Stimulated activated CD8-positive, alpha-beta memory T cell treated with anti-CD3 and anti-CD28 coated beads, Interleukin-2, amount 100 ng/mL, for 48 hours (primary cell): ENCODE results near the gene GUCD1.

ENCODE experiments used
- DNase-seq, 2 donors: peaks; one replicate each; pipeline ENCODE4 v3.0.0-alpha.2; 2020; ENCODE audit warnings: low read depth in 2 of 2

Gene GUCD1

GRCh38 chr22:24503843-24504338 is 51.0 kb downstream of the GUCD1 start:
- no peak for DNase-seq

GRCh38 chr22:24503137-24503842 is 51.6 kb downstream of the GUCD1 start:
- DNase-seq, result peak; percentile 49 to 54

GRCh38 chr22:24502541-24502940 is 52.4 kb downstream of the GUCD1 start:
- DNase-seq, result no peak

GRCh38 chr22:24502034-24502433 is 52.9 kb downstream of the GUCD1 start:
- DNase-seq, result no peak

DNA sequence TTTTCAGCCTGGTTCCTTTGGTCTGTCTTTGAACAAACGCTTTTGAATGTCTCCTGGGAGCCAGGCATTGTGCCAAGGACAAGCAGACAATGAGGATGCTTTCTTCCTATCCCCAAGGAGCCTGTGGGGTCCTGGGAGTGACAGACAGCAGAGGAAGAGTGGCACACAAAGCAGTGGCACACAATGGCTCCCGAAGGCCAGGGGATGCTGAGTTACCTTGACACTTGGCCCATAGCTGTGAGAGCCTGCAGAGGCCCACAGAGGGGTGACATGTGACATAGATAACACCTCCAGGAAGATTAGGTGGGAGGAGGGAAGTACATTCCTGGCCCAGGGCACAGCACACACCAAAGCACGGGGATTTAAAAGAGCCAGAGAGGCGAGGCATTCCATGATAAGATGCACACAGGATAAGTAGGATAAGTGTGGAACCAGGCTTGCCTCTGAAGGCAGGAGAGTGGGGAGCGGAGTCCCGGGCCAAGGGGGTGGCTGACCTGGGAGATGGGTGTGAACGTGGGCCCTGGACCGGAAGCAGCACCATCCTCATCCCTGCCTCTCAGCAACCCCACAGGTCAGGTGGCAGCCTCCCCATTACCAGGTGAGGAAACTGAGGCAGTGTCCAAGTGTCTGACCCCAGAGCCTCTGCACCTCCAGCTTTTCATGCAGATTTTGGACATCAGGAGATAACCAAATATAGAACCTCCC is 53.5 kb downstream of the GUCD1 start:
- no peak for DNase-seq

GRCh38 chr22:24500277-24500820 is 54.6 kb downstream of the GUCD1 start:
- DNase-seq, result no peak

- no peak for DNase-seq
Measured at GRCh38 chr22:24499706-24500276, 55.1 kb downstream of the GUCD1 start.

DNA sequence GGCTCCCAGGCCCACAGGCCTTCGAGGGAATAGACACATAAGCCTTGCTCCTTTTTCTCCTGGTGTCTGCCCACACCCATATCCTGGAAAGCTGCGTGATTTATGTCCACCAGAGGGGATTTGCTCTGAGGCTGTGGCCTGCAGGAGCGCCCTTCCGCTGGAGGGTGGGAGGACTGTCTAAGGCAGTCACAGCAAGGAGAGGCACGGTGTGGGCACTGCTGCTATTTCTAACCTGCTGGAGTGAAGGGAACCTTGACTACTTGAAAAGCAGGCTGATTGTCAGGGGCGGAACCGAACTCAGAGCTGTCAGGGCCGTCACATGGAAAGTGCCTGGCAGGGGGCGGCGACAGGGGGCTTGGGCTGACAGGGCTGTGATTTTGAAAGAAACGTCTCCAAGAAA is 56.1 kb downstream of the GUCD1 start:
- no peak for DNase-seq

GRCh38 chr22:24497841-24498258 is 57.1 kb downstream of the GUCD1 start:
- no peak for DNase-seq

- DNase-seq, result no peak
Measured at GRCh38 chr22:24496661-24497060, 58.3 kb downstream of the GUCD1 start.

GRCh38 chr22:24496234-24496633 is 58.7 kb downstream of the GUCD1 start:
- no peak for DNase-seq

- DNase-seq, result no peak
Measured at GRCh38 chr22:24495365-24495675, 59.6 kb downstream of the GUCD1 start.

DNA sequence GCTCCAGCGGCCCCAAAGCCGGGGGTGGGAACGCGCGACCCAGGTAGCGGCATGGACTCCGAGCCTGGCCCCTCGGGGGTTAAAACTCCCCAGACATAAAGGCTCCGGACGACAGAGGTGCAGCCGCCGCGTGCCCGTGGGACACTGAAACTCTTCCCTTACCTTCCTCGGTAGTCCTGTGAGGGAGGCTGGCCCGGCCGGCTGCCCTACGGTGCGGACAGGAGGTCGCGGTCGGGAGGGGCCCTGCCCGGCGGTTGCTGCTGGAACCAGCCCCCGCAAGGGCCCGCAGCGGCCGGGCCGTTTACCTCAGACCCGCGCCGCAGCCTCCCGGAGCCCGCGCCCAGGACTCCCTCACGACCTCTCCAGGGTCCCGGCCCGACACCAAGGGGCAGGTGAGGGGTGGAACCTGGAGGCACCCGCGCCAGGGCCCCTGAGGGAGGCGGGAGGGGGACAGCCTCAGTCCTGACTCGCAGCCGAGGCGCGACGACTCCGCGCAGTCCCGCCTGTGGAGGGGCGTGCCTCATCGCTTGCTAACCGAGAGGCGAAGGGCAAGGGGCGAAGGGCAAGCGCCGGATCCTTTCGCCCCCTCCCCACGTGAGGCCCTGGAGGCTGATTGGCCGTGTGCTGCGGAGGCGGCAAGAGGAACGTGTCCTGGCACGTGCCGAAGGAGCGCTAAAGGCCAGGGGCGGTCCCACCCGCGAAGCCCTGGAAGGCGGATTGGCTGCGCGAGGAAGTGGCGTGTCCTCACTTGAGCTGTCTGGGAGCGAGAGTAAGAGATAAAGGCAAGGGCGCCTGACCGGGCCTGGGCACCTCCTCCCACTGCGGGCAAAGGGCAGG is 60.2 kb downstream of the GUCD1 start, which contains the start of gene UPB1:
UPB1 (plus strand) TSS at position 805 of the 837 bp plus-strand sequence. CDS start 72 bp downstream, outside the sequence.
- no peak for DNase-seq

- DNase-seq, result no peak
Measured at GRCh38 chr22:24494167-24494527, 60.8 kb downstream of the GUCD1 start.

GRCh38 chr22:24492391-24492790 is 62.5 kb downstream of the GUCD1 start:
- DNase-seq, result no peak
